Vagina (tissue), 2 donors: ENCODE results near the gene FAM50A. TPM values are rescaled to one million over a fixed set of nuclear protein-coding genes. Genes with fewer than 3 reads are reported as not detected.
A peak's percentile ranks its signal among the peaks of the same experiment; 100 is the strongest.

Experiments
- microRNA-seq: library from miRNA; unstranded; fragments of <30 nt; microRNA quantifications from one replicate; pipeline ENCODE4, GENCODE V29; 2017; ENCODE audit warnings: borderline number of aligned reads, borderline replicate concordance
- small RNA-seq: library from RNA; depleted of rRNA; stranded (forward); fragments of <200 nt; gene quantifications from one replicate; pipeline ENCODE3, GENCODE V24; 2016
- total RNA-seq: library from RNA; depleted of rRNA; stranded (reverse); fragments of >200 nt; gene quantifications from one replicate; pipeline ENCODE4 v1.2.3, GENCODE V29; 2016

FAM50A gene
- total RNA-seq, 1 donor from 2014 or later, result 33.6 TPM

Small RNA genes lying within 50 kb of the gene (microRNA-seq; reads per million reads assigned to microRNA genes)
- gene MIR6858, result 7.7 reads per million, percentile 17 among the genes with 10 or more reads in this experiment

Small RNA genes lying within 50 kb of the gene (small RNA-seq; reads per million reads assigned to genes)
- gene MIR6858, result not detected
- gene RN7SL697P, result not detected
- gene SNORA70, result not detected

Other genes with a start within 250 kb of the FAM50A start
- not detected for gene OPN1MW2, start 224.4 kb upstream of the FAM50A start, total RNA-seq
- not detected for gene OPN1MW3, start 186.6 kb upstream of the FAM50A start, total RNA-seq
- gene TEX28, start 149.0 kb upstream of the FAM50A start, total RNA-seq, result not detected
- not detected for gene TKTL1, start 148.3 kb upstream of the FAM50A start, total RNA-seq
- 1,247 TPM for gene FLNA, start 69.5 kb upstream of the FAM50A start, total RNA-seq
- 59.2 TPM for gene EMD, start 64.8 kb upstream of the FAM50A start, total RNA-seq
- 3,948 TPM for gene RPL10, start 45.8 kb upstream of the FAM50A start, total RNA-seq
- gene DNASE1L1, start 34.9 kb upstream of the FAM50A start, total RNA-seq, result 52.1 TPM
- gene TAFAZZIN, start 32.6 kb upstream of the FAM50A start, total RNA-seq, result 59.2 TPM
- 54.5 TPM for gene ATP6AP1, start 15.5 kb upstream of the FAM50A start, total RNA-seq
- gene GDI1, start 7.0 kb upstream of the FAM50A start, total RNA-seq, result 116 TPM
- 20.1 TPM for gene PLXNA3, start 14.1 kb downstream of the FAM50A start, total RNA-seq
- gene LAGE3, start 35.1 kb downstream of the FAM50A start, total RNA-seq, result 27.7 TPM
- 30.2 TPM for gene UBL4A, start 42.5 kb downstream of the FAM50A start, total RNA-seq
- 28.2 TPM for gene SLC10A3, start 46.5 kb downstream of the FAM50A start, total RNA-seq
- 59.9 TPM for gene FAM3A, start 72.1 kb downstream of the FAM50A start, total RNA-seq
- 86.4 TPM for gene G6PD, start 102.7 kb downstream of the FAM50A start, total RNA-seq
- 11.8 TPM for gene IKBKG, start 103.5 kb downstream of the FAM50A start, total RNA-seq
- gene CTAG1A, start 141.0 kb downstream of the FAM50A start, total RNA-seq, result not detected
- not detected for gene CTAG1B, start 175.1 kb downstream of the FAM50A start, total RNA-seq
- gene CTAG2, start 209.4 kb downstream of the FAM50A start, total RNA-seq, result not detected